Fibroblast of peridontal ligament (primary cell): ENCODE data around the gene SPAG16.
"Not testable (repeated sequence)": the region's sequence is repeated elsewhere in the genome, so short reads cannot be mapped to it uniquely, and the experiment has no call there.

ENCODE experiments used
- DNase-seq: peaks from one replicate; pipeline ENCODE4 v3.0.0-alpha.2; 2010; ENCODE audit errors: extremely low read depth

SPAG16 gene

GRCh38 chr2:213696442-213696841 is 412.2 kb downstream of the SPAG16 start:
- DNase-seq, result no peak

GRCh38 chr2:213701365-213701764 is 417.1 kb downstream of the SPAG16 start:
- not testable (repeated sequence) for DNase-seq

GRCh38 chr2:213703406-213704098 is 419.3 kb downstream of the SPAG16 start:
- no peak for DNase-seq

GRCh38 chr2:213710164-213710563 is 425.9 kb downstream of the SPAG16 start:
- no peak for DNase-seq

GRCh38 chr2:213718411-213718810 is 434.1 kb downstream of the SPAG16 start:
- DNase-seq, result not testable (repeated sequence)

- DNase-seq, result no peak
These were observed 438.3 kb downstream of the SPAG16 start for GRCh38 chr2:213722565-213722964.

GRCh38 chr2:213723041-213723560 is 438.8 kb downstream of the SPAG16 start:
- no peak for DNase-seq

GRCh38 chr2:213723707-213724106 is 439.4 kb downstream of the SPAG16 start:
- DNase-seq, result no peak

GRCh38 chr2:213726101-213726500 is 441.8 kb downstream of the SPAG16 start:
- DNase-seq, result no peak

- DNase-seq, result no peak
These were observed 449.6 kb downstream of the SPAG16 start for GRCh38 chr2:213733893-213734292.

- no peak for DNase-seq
These were observed 456.2 kb downstream of the SPAG16 start for GRCh38 chr2:213740453-213740852.

- DNase-seq, result no peak
These were observed 467.2 kb downstream of the SPAG16 start for GRCh38 chr2:213751446-213751845.

GRCh38 chr2:213752575-213752974 is 468.3 kb downstream of the SPAG16 start:
- no peak for DNase-seq

- DNase-seq, result no peak
These were observed 473.3 kb downstream of the SPAG16 start for GRCh38 chr2:213757525-213757924.

- DNase-seq, result peak; percentile 39
These were observed 479.1 kb downstream of the SPAG16 start for GRCh38 chr2:213763354-213763753.

- DNase-seq, result no peak
These were observed 479.7 kb downstream of the SPAG16 start for GRCh38 chr2:213763963-213764362.

- DNase-seq, result no peak
These were observed 480.6 kb downstream of the SPAG16 start for GRCh38 chr2:213764849-213765248.

- no peak for DNase-seq
These were observed 481.8 kb downstream of the SPAG16 start for GRCh38 chr2:213766062-213766461.

GRCh38 chr2:213766465-213766901 is 482.2 kb downstream of the SPAG16 start:
- DNase-seq, result peak; percentile 36

GRCh38 chr2:213787869-213788268 is 503.6 kb downstream of the SPAG16 start:
- DNase-seq, result no peak

- DNase-seq, result no peak
These were observed 505.7 kb downstream of the SPAG16 start for GRCh38 chr2:213789940-213790339.

GRCh38 chr2:213792045-213792444 is 507.8 kb downstream of the SPAG16 start:
- no peak for DNase-seq

- DNase-seq, result peak; percentile 68
These were observed 522.0 kb downstream of the SPAG16 start for GRCh38 chr2:213806125-213806726.
